Lung (tissue), 12 donors: ENCODE data around the gene MDC1. TPM values are rescaled to one million over a fixed set of nuclear protein-coding genes. Genes with fewer than 3 reads are reported as not detected.

Source experiments
- ATAC-seq: fragments of 200-7000 bp; cut with Tn5 transposase; one replicate; pipeline ENCODE4 v1.9.1; 2020; ENCODE audit warnings: moderate number of reproducible peaks; ENCODE audit not compliant: insufficient read depth, low FRiP score
- DNase-seq, 3 donors: peaks; one replicate each; pipeline ENCODE4 v3.0.0-alpha.2; 2013 to 2017
- H3K27ac ChIP-seq, 2 donors: one replicate each; pipeline ENCODE4 v1.5.1; 2013; ENCODE audit warnings: mild to moderate bottlenecking in 2 of 2, moderate library complexity in 2 of 2, control low read depth in 1 of 2, inconsistent platforms in 1 of 2, low read depth in 1 of 2, low read length in 1 of 2
- H3K27me3 ChIP-seq, 3 donors: one replicate each; pipeline ENCODE4 v1.5.1; 2013; ENCODE audit warnings: low read length in 2 of 3; ENCODE audit not compliant: control insufficient read depth in 3 of 3, insufficient read depth in 3 of 3
- H3K36me3 ChIP-seq, 4 donors: one replicate each; pipeline ENCODE4 v1.5.1; 2013; ENCODE audit warnings: low read length in 4 of 4, mild to moderate bottlenecking in 1 of 4, moderate library complexity in 1 of 4; ENCODE audit not compliant: control insufficient read depth in 4 of 4, insufficient read depth in 4 of 4
- H3K4me1 ChIP-seq, 5 donors: one replicate each; pipeline ENCODE4 v1.5.1; 2013; ENCODE audit warnings: low read length in 5 of 5, mild to moderate bottlenecking in 2 of 5, moderate library complexity in 1 of 5; ENCODE audit not compliant: control insufficient read depth in 5 of 5, insufficient read depth in 5 of 5
- H3K4me3 ChIP-seq: one replicate; pipeline ENCODE4 v1.5.1; 2013; ENCODE audit warnings: mild to moderate bottlenecking, control low read depth, moderate library complexity
- H3K9ac ChIP-seq, 2 donors: one replicate each; pipeline ENCODE4 v1.5.1; 2013; ENCODE audit warnings: low read length in 2 of 2, control low read depth in 1 of 2; ENCODE audit not compliant: insufficient read depth in 1 of 2
- H3K9me3 ChIP-seq, 4 donors: one replicate each; pipeline ENCODE4 v1.5.1; 2013; ENCODE audit warnings: low read length in 3 of 4, mild to moderate bottlenecking in 1 of 4, moderate library complexity in 1 of 4; ENCODE audit not compliant: control insufficient read depth in 4 of 4, insufficient read depth in 3 of 4
- WGBS, 2 donors: extraction: QIAGEN DNeasy Blood & Tissue Kit; methylation state at CpG; one replicate each; pipeline ENCODE4 v1.1.7; 2013; 5-methylcytosine and 5-hydroxymethylcytosine counted together
- polyA plus RNA-seq, 2 donors: library from polyadenylated mRNA; stranded (reverse); fragments of 200-250 nt; gene quantifications; one replicate each; pipeline ENCODE4 v1.2.1, GENCODE V29; 2013
- total RNA-seq, 2 donors: library from RNA; depleted of rRNA in 1 of 2; stranded (reverse); fragments of >200 nt in 1 of 2; gene quantifications; one replicate each; pipeline ENCODE4 v1.2.1, GENCODE V29; 2014 to 2021
- TF ChIP-seq, protein P1 (sequence below): IDR thresholded peaks from 2 replicates; pipeline ENCODE4 v1.5.1; 2012; ENCODE audit warnings: mild to moderate bottlenecking; ENCODE audit errors: control extremely low read depth, extremely low read depth
- donor health status: control.
- donor health status: control.
- donor health status: Bipolar disorder and iron deficiency.
- donor health status: healthy.
- donor health status: DM: yes; HTN: yes; CAD: no.

MDC1 gene
- total and polyA plus RNA-seq, 4 donors, result 9.9 to 34.0 (median 12.4) TPM

DNA sequence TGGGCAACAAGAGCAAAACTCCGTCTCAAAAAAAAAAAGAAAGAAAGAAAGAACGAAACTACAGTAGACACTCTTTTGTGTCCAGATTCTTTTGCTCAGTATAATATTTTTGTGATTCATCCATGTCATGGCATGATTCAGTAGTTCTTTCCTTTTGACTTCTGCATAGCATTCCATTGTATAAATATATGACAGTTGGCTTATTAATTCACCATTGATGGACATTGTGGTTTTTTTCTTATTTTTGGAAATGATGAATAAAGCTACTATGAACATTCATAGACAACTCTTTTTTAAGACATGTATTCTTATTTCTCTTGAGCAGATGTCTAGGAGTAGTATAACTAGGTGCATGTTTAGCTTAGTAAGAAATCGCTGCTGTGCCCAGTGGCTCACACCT lies 37.5 kb upstream of the MDC1 start:
- no peak for ATAC-seq
- TF ChIP-seq, protein P1, sequence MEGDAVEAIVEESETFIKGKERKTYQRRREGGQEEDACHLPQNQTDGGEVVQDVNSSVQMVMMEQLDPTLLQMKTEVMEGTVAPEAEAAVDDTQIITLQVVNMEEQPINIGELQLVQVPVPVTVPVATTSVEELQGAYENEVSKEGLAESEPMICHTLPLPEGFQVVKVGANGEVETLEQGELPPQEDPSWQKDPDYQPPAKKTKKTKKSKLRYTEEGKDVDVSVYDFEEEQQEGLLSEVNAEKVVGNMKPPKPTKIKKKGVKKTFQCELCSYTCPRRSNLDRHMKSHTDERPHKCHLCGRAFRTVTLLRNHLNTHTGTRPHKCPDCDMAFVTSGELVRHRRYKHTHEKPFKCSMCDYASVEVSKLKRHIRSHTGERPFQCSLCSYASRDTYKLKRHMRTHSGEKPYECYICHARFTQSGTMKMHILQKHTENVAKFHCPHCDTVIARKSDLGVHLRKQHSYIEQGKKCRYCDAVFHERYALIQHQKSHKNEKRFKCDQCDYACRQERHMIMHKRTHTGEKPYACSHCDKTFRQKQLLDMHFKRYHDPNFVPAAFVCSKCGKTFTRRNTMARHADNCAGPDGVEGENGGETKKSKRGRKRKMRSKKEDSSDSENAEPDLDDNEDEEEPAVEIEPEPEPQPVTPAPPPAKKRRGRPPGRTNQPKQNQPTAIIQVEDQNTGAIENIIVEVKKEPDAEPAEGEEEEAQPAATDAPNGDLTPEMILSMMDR, result no peak
- no peak overlapping the region for H3K27ac ChIP-seq
- no peaks in the 10 kb centered on the region for H3K9me3 ChIP-seq
- no peak overlapping the region for H3K9ac ChIP-seq
- no peaks in the 10 kb centered on the region for H3K36me3 ChIP-seq
- no peak for DNase-seq
- H3K27me3 ChIP-seq, result no peaks in the 10 kb centered on the region
- H3K4me3 ChIP-seq, result no peak overlapping the region
- 89 to 92% methylated on average over 3 of the region's 3 CpGs for WGBS, 2 donors
- H3K4me1 ChIP-seq, result peaks cover 0 to 13% (median 3%) of the 10 kb centered on the region in 5 donors

DNA sequence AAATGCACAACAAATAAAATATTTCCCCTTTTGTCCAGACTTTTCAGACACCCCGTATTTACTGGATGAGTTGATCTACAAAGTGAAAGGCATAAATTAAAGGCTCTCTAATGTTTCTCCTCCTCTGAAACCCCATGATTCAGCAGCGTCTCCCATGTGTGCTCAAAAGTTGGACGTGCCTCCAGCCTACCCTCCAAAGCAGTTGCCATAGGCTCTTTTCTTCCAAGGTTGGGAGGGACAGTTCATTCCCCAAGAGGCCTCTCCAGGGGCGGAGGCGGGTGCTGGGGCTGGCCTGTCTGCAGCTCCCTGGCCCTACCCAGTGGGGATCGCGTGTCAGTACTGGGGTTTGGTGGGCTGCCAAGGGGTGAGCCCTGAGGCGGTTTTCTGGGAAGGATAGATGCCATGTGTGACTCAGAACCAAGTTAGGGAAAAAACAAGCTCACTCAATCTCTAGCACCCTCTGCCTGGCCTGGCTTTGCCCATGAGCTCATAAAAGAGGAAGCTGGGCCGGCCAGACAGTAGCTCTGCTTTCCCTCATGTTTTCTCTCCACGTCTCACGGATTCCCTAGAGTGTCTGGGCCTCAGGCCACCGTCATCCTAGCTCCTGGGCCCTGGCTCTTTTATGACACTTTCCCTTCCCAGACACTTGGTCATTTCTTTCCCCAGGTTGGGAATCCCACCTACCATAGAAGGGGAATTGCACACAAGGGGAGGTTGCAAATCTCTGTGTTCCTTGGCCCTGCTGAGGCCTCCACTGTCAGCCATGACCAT lies 35.3 kb upstream of the MDC1 start:
- WGBS, 2 donors, result 30 to 40% methylated on average over 12 of the region's 12 CpGs
- H3K9ac ChIP-seq, result no peak overlapping the region
- H3K9me3 ChIP-seq, result no peaks in the 10 kb centered on the region
- TF ChIP-seq, protein P1, result no peak
- H3K4me3 ChIP-seq, result no peak overlapping the region
- no peaks in the 10 kb centered on the region for H3K27me3 ChIP-seq
- peak; percentile 92 for ATAC-seq
- H3K4me1 ChIP-seq, result peaks cover 2 to 14% (median 12%) of the 10 kb centered on the region in 5 donors
- peak overlapping the region; percentile 80 to 97 for H3K27ac ChIP-seq
- no peaks in the 10 kb centered on the region for H3K36me3 ChIP-seq
- peak; percentile 54 to 82 (median 80) for DNase-seq

DNA sequence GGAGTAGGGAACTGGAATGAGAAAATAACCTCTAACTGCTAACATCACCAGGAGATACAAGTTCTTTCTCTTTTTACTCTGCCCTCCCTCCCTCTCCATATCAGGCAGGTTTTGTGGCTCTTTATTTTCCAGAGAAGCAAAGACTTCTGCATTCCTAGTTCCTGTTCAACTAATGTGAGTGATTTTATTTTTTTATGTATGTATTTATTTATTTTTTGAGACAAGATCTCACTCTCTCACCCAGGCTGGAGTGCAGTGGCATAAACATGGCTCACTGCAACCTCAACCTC lies 33.2 kb upstream of the MDC1 start:
- Histone ChIP-seq H3K9ac (no peak overlapping the region), H3K4me3 (no peak overlapping the region)

More for the DNA sequence above, 33.2 kb upstream of the MDC1 start:
- Histone ChIP-seq H3K4me1 (peaks cover 2 to 14% (median 12%) of the 10 kb centered on the region in 5 donors), H3K27ac (no peak overlapping the region), H3K36me3 (no peaks in the 10 kb centered on the region), H3K9me3 (no peaks in the 10 kb centered on the region), H3K27me3 (no peaks in the 10 kb centered on the region)
- TF ChIP-seq, protein P1, result no peak
- DNase-seq, result no peak
- no peak for ATAC-seq
